GM20000 (cell line): ENCODE measurements around the gene METTL25B.
A peak's percentile ranks its signal among the peaks of the same experiment; 100 is the strongest.
"Not testable (repeated sequence)": the region's sequence is repeated elsewhere in the genome, so short reads cannot be mapped to it uniquely, and the experiment has no call there.

ENCODE experiments used
- DNase-seq: peaks from one replicate; pipeline ENCODE4 v3.0.0; 2012; ENCODE audit warnings: low spot score
- CTCF ChIP-seq: IDR thresholded peaks from 2 replicates; pipeline ENCODE4 v1.5.1; 2012; ENCODE audit warnings: mild to moderate bottlenecking, control low read depth; ENCODE audit errors: extremely low read depth, missing control alignments

The METTL25B gene

DNA sequence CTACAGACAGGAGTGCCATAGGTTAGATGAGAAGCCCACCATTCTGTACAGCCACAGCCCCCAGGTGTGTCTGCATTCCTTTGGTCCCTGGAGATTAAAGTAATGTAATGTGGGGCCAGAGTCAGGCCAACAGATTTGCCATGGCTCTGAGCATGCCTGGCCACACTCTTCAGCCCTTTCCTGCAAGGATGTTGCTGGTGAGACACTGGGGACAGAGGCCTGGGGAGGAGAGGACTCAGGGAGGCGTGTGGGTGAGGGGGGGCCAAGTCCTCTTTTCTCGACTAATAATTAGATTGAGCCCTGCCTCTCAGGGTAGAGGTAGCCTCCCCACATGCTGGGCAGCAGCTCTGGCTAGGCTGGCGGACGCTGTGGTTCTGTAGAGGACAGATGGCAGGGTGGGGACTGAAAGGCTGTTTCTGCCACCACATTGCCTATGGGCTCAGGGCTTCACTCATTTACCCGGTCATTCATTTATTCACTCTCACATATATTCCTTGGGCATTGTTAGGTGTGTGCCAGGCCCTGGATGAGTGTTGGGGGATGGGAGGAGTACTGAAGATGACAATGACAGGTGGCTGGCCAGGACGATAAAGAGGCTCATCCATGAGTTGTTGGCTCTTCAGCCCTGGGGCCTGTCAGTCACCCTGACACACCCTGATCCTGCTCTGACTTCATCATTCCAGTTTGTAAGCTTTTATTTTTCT lies 32.0 kb downstream of the METTL25B start:
- no peak for DNase-seq
- TF ChIP-seq CTCF = no peak

- no peak for TF ChIP-seq CTCF
- DNase-seq = no peak
Observed at GRCh38 chr1:156760796-156761104, 32.5 kb downstream of the METTL25B start.

GRCh38 chr1:156765136-156765535 lies 36.9 kb downstream of the METTL25B start:
- DNase-seq = not testable (repeated sequence)

DNA sequence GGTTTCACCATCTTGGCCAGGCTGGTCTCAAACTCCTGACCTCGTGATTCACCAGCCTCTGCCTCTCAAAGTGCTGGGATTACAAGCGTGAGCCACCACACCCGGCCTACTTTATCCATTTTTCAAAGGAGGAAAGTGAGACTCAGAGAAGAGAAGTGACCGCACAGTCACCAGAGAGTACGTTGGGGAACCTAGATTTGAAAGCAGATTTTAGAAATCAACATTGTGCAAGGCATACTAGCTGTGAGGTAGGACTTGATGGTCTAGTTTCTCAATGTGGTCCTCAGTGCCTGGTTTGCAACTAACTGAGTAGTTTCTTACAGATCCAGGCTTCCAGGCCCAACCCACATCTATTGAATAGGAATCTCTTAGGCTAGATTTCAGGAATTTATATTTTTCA lies 37.4 kb downstream of the METTL25B start:
- no peak for DNase-seq
- no peak for TF ChIP-seq CTCF

- no peak for DNase-seq
- no peak for TF ChIP-seq CTCF
Observed at GRCh38 chr1:156766298-156767100, 38.2 kb downstream of the METTL25B start.

DNA sequence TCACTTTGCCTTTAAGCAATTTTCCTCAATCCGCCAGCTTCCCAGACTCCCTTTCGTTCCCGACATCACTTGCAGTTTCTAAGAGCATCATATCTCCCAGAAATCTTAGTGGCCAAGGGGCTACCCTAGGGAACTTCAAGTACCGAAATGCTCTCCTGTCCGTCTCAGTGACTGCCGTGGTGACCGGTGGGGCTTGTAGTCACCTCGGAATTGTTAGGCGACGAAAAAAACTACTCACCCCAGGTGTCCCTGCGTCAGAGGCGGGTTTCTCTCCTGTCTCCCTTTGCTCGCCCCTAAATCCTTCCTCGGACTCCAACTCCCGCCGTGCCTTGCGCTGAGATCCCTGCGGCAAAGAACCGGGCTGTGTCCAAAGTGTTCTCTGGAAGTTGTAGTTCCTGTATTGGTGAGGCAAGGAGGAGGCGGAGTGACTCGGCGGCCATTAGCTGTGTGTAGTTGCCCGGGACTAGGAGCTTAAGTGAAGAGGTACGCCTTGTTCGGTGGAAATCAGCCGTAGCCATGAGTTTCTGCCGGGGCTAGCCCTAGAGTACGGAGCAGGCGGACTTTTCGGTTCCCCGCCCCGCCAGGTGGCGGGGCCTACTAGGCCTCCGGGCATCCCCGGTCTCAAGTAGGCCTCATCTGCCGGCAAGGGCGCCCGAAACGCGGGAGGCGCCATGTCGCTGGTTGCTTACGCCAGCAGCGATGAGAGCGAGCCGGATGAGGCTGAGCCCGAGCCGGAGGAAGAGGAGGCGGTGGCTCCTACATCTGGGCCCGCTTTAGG lies 39.0 kb downstream of the METTL25B start, which contains the start of gene PRCC:
TSS of gene PRCC (plus strand) at position 435 of the 778 bp plus-strand sequence. CDS start at position 672, 237 bp downstream.
- peak; percentile 90 for DNase-seq
- TF ChIP-seq CTCF = no peak

DNA sequence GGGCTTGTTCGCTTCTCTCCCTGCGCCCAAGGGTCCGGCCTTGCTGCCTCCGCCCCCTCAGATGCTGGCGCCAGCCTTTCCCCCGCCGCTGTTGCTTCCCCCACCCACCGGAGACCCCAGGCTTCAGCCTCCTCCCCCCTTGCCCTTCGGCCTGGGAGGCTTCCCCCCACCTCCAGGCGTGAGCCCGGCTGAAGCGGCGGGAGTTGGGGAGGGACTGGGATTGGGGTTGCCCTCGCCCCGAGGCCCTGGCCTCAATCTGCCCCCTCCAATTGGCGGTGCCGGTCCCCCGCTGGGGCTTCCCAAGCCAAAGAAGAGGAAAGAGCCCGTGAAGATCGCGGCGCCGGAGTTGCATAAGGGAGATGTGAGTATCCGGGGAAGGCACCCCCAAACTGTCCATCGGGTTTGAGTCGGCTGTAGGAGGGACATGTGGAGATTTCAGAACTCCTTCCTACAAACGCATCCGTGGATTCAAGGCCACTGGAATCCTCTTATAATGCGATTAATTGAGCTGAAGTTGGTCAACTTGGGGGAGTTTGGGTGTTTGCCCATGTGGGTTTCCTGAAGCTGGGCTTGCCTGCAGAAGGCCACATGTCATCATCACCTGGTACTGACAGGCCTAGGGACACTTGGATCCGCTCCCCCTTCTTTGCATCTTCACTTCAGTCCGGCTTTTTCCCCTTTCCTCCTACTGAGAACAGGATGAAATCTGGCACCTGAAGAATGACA lies 39.8 kb downstream of the METTL25B start:
- DNase-seq = no peak
- TF ChIP-seq CTCF = no peak
